ENCODE results near the gene FDX2. TPM values are rescaled to one million over a fixed set of nuclear protein-coding genes. Genes with fewer than 3 reads are reported as not detected.

FDX2 gene
- total RNA-seq, 1 experiment from 2014 or later, result 26.2 TPM

DNA sequence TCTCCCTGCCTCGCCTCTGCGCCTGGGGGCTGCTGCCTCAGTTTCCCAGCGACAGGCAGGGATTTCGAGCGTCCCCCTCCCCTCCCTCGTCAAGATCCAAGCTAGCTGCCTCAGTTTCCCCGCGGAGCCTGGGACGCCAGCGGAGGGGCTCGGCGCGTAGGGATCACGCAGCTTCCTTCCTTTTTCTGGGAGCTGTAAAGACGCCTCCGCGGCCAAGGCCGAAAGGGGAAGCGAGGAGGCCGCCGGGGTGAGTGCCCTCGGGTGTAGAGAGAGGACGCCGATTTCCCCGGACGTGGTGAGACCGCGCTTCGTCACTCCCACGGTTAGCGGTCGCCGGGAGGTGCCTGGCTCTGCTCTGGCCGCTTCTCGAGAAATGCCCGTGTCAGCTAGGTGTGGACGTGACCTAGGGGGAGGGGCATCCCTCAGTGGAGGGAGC lies 45.6 kb downstream of the FDX2 start (continued):
- TF ChIP-seq ZNF396 (CRISPR knock-in tag; IDR thresholded peaks at IDR 0.05; ENCODE audit: borderline replicate concordance) (no peak), ZNF138 (CRISPR knock-in tag; conservative IDR thresholded peaks at IDR 0.05) (no peak), ZNF671 (CRISPR knock-in tag; IDR thresholded peaks at IDR 0.05) (no peak), TP53 (CRISPR knock-in tag; IDR thresholded peaks at IDR 0.05) (no peak), JAZF1 (CRISPR knock-in tag; IDR thresholded peaks at IDR 0.05) (no peak)
- TF ChIP-seq, protein P1, sequence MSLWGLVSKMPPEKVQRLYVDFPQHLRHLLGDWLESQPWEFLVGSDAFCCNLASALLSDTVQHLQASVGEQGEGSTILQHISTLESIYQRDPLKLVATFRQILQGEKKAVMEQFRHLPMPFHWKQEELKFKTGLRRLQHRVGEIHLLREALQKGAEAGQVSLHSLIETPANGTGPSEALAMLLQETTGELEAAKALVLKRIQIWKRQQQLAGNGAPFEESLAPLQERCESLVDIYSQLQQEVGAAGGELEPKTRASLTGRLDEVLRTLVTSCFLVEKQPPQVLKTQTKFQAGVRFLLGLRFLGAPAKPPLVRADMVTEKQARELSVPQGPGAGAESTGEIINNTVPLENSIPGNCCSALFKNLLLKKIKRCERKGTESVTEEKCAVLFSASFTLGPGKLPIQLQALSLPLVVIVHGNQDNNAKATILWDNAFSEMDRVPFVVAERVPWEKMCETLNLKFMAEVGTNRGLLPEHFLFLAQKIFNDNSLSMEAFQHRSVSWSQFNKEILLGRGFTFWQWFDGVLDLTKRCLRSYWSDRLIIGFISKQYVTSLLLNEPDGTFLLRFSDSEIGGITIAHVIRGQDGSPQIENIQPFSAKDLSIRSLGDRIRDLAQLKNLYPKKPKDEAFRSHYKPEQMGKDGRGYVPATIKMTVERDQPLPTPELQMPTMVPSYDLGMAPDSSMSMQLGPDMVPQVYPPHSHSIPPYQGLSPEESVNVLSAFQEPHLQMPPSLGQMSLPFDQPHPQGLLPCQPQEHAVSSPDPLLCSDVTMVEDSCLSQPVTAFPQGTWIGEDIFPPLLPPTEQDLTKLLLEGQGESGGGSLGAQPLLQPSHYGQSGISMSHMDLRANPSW (CRISPR knock-in tag; conservative IDR thresholded peaks at IDR 0.05; ENCODE audit: low read depth), result no peak
- TF ChIP-seq, protein P2, sequence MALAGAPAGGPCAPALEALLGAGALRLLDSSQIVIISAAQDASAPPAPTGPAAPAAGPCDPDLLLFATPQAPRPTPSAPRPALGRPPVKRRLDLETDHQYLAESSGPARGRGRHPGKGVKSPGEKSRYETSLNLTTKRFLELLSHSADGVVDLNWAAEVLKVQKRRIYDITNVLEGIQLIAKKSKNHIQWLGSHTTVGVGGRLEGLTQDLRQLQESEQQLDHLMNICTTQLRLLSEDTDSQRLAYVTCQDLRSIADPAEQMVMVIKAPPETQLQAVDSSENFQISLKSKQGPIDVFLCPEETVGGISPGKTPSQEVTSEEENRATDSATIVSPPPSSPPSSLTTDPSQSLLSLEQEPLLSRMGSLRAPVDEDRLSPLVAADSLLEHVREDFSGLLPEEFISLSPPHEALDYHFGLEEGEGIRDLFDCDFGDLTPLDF (CRISPR knock-in tag; IDR thresholded peaks at IDR 0.05), result no peak
- TF ChIP-seq, protein P3, sequence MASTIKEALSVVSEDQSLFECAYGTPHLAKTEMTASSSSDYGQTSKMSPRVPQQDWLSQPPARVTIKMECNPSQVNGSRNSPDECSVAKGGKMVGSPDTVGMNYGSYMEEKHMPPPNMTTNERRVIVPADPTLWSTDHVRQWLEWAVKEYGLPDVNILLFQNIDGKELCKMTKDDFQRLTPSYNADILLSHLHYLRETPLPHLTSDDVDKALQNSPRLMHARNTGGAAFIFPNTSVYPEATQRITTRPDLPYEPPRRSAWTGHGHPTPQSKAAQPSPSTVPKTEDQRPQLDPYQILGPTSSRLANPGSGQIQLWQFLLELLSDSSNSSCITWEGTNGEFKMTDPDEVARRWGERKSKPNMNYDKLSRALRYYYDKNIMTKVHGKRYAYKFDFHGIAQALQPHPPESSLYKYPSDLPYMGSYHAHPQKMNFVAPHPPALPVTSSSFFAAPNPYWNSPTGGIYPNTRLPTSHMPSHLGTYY (CRISPR knock-in tag; IDR thresholded peaks at IDR 0.05), result no peak

DNA sequence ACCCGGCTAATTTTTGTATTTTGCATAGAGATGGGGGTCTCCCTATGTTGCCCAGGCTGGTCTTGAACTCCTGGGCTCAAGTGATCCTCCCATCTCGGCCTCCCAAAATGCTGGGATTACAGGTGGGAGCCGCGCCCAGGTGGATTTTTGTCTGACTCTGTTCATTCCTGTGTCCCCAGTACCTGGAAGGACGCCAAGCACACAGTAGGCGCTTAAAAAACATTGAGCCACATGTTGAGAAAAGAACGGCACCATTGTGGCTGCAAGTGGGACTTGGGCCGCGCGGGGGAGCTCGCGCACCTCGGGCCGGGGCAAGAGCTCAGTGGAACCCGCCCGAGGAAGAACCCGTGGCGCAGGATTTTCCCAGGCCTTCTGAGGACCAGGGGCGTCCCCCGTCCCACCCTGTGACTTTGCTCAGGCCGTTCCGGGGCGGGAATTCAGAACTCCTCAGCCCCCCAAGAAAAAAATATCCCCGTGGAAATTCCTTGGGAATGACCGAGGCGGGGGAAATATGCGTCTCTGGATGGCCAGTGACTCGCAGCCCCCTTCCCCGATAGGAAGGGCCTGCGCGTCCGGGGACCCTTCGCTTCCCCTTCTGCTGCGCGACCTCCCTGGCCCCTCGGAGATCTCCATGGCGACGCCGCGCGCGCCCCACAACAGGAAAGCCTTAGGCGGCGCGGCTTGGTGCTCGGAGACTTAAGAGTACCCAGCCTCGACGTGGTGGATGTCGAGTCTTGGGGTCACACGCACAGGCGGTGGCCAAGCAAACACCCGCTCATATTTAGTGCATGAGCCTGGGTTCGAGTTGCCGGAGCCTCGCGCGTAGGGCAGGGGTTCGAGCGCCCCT lies 46.3 kb downstream of the FDX2 start:
- ATAC-seq, result peak; percentile 69

More for the DNA sequence above, 46.3 kb downstream of the FDX2 start:
- ChIA-PET POLR2A (interaction anchor here (0.6 to 2.5 kb wide), 9 partner anchors 10 to 121 kb away, joined by 3 to 11 read pairs (median 5); partner anchors contain the start of genes ICAM5, RAVER1 and TYK2), CTCF (interaction anchor here (0.5 to 6.1 kb wide), 30 partner anchors 10 to 210 kb away, joined by 3 to 180 read pairs (median 5); partner anchors contain the start of genes CDC37, FDX2, ICAM4 and ICAM5)
- H3K4me3 Mint-ChIP-seq, result peak overlapping the region; percentile 68
- no peak overlapping the region for H3K27ac Mint-ChIP-seq
- peaks cover 46% of the 10 kb centered on the region for H3K27me3 Mint-ChIP-seq (ENCODE audit: low read depth)
- TF ChIP-seq, protein P4, sequence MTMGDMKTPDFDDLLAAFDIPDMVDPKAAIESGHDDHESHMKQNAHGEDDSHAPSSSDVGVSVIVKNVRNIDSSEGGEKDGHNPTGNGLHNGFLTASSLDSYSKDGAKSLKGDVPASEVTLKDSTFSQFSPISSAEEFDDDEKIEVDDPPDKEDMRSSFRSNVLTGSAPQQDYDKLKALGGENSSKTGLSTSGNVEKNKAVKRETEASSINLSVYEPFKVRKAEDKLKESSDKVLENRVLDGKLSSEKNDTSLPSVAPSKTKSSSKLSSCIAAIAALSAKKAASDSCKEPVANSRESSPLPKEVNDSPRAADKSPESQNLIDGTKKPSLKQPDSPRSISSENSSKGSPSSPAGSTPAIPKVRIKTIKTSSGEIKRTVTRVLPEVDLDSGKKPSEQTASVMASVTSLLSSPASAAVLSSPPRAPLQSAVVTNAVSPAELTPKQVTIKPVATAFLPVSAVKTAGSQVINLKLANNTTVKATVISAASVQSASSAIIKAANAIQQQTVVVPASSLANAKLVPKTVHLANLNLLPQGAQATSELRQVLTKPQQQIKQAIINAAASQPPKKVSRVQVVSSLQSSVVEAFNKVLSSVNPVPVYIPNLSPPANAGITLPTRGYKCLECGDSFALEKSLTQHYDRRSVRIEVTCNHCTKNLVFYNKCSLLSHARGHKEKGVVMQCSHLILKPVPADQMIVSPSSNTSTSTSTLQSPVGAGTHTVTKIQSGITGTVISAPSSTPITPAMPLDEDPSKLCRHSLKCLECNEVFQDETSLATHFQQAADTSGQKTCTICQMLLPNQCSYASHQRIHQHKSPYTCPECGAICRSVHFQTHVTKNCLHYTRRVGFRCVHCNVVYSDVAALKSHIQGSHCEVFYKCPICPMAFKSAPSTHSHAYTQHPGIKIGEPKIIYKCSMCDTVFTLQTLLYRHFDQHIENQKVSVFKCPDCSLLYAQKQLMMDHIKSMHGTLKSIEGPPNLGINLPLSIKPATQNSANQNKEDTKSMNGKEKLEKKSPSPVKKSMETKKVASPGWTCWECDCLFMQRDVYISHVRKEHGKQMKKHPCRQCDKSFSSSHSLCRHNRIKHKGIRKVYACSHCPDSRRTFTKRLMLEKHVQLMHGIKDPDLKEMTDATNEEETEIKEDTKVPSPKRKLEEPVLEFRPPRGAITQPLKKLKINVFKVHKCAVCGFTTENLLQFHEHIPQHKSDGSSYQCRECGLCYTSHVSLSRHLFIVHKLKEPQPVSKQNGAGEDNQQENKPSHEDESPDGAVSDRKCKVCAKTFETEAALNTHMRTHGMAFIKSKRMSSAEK (CRISPR knock-in tag; IDR thresholded peaks at IDR 0.05; ENCODE audit: borderline replicate concordance), result no peak
- TF ChIP-seq, protein P3 (CRISPR knock-in tag; IDR thresholded peaks at IDR 0.05), result no peak
- peak; percentile 70; the same call in 1 of the 2 replicates for TF ChIP-seq ZNF121 (CRISPR knock-in tag; IDR thresholded peaks at IDR 0.05)
- TF ChIP-seq SP1 (CRISPR knock-in tag; conservative IDR thresholded peaks at IDR 0.05), result peak; percentile 62; the same call in 1 of the 2 replicates
- peak; percentile 48; the same call in 1 of the 2 replicates for TF ChIP-seq ETV6 (CRISPR knock-in tag; IDR thresholded peaks at IDR 0.05)
- TF ChIP-seq MXD4 (CRISPR knock-in tag; IDR thresholded peaks at IDR 0.05; ENCODE audit: borderline replicate concordance), result no peak
- TF ChIP-seq, protein P5, sequence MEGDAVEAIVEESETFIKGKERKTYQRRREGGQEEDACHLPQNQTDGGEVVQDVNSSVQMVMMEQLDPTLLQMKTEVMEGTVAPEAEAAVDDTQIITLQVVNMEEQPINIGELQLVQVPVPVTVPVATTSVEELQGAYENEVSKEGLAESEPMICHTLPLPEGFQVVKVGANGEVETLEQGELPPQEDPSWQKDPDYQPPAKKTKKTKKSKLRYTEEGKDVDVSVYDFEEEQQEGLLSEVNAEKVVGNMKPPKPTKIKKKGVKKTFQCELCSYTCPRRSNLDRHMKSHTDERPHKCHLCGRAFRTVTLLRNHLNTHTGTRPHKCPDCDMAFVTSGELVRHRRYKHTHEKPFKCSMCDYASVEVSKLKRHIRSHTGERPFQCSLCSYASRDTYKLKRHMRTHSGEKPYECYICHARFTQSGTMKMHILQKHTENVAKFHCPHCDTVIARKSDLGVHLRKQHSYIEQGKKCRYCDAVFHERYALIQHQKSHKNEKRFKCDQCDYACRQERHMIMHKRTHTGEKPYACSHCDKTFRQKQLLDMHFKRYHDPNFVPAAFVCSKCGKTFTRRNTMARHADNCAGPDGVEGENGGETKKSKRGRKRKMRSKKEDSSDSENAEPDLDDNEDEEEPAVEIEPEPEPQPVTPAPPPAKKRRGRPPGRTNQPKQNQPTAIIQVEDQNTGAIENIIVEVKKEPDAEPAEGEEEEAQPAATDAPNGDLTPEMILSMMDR (IDR thresholded peaks at IDR 0.05), result peak; percentile 84
- H3K4me1 Mint-ChIP-seq, result 0 out of 2 replicates have a peak, but pooled peaks cover 4% of the 10 kb centered on the region
- no peaks in the 10 kb centered on the region for H3K36me3 Mint-ChIP-seq
- H3K9me3 Mint-ChIP-seq, result no peaks in the 10 kb centered on the region
- DNase-seq (ENCODE audit: low spot score), result peak; percentile 93

All from WTC11 (cell line).